Thoracic aorta endothelial cell (primary cell): Measurements from ENCODE around the gene TIMM29. TPM values are rescaled to one million over a fixed set of nuclear protein-coding genes. Genes with fewer than 3 reads are reported as not detected.

Experiments used
- total RNA-seq: library from RNA; depleted of rRNA; stranded (reverse); fragments of >200 nt; gene quantifications from 2 replicates; pipeline ENCODE4 v1.2.3, GENCODE V29; 2012

The TIMM29 gene
- total RNA-seq = 21.6 and 22.9 TPM in 2 replicates

DNA sequence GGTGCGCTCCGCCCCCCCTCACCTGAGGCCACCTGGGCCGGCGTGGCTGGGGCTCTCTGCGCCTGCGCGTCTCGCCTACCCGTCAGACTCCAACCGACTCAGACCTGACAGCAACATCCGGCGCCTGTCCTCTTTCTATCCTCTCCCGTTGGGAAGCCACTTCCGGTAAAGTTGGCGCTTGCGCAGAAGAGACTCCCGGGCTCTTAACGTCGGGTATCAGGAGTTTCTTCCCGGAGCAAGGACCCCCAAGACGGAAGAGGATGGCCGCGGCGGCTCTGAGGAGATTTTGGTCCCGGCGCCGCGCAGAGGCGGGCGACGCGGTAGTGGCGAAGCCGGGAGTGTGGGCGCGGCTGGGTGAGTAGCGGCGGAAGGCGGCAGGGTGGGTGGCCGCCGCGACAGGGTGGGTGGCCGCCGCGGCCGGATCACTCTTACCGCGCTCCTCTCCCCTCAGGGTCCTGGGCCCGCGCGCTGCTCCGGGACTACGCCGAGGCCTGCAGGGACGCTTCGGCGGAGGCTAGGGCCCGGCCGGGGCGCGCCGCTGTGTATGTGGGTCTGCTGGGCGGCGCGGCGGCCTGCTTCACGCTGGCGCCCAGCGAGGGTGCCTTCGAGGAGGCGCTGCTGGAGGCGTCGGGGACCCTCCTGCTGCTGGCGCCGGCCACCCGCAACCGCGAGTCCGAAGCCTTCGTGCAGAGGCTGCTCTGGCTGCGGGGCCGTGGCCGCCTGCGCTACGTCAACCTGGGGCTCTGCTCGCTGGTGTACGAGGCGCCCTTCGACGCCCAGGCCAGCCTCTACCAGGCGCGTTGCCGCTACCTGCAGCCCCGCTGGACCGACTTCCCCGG is at the start of gene TIMM29, which contains the start of gene YIPF2:
TSS of gene TIMM29 (plus strand) at position 249 of the 839 bp plus-strand sequence. CDS start at position 261, 12 bp downstream.
TSS of gene YIPF2 (minus strand) at position 77 of the 839 bp plus-strand sequence. CDS start 229 bp downstream, outside the sequence.

DNA sequence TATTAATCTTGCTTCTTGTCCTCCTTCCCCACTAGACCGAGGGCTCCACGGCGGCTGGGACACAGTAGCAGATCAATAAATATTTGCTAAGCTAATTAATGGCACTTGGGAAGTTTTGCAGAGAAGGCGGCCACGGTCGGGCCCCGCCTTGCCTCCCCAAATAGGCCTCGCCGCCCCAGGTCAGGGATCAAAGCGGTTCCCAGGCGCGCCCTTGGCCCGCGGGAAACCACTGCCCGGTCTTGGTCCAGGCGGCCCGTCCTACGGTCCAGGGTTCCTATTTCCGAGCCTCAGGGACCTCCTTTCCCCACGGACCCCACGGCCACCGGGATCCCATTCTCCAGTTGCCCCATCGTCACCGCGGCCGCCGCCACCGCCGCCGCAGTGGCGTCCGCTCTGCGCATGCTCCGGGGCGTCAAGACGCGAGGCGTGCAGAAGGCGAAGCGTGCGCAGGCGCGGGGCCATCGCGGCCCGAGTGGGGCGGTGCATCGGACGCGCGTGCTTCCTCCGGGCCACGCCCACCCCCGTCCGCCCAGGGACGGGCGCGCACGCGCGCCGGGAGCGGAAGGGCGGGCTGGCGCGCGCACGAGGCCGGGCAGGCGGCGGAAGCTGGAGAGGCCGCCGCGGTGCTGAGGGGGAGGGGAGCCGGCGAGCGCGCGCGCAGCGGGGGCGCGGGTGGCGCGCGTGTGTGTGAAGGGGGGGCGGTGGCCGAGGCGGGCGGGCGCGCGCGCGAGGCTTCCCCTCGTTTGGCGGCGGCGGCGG is 31.9 kb downstream of the TIMM29 start, which contains the start of gene SMARCA4:
TSS of gene SMARCA4 (plus strand) at position 717 of the 759 bp plus-strand sequence. CDS start 23,122 bp downstream, outside the sequence.

Other genes with a start within 250 kb of the TIMM29 start
- 23.7 and 27.9 TPM in 2 replicates for gene QTRT1, start 227.4 kb upstream of the TIMM29 start, total RNA-seq
- 121 and 149 TPM in 2 replicates for gene DNM2, start 210.7 kb upstream of the TIMM29 start, total RNA-seq
- 27.1 and 27.6 TPM in 2 replicates for gene TMED1, start 92.6 kb upstream of the TIMM29 start, total RNA-seq
- not detected in 2 replicates for gene C19orf38, start 80.4 kb upstream of the TIMM29 start, total RNA-seq
- 39.8 and 51.1 TPM in 2 replicates for gene CARM1, start 57.3 kb upstream of the TIMM29 start, total RNA-seq
- 39.1 and 46.0 TPM in 2 replicates for gene YIPF2, start 172 bp upstream of the TIMM29 start, total RNA-seq
- 110 and 118 TPM in 2 replicates for gene SMARCA4, start 32.2 kb downstream of the TIMM29 start, total RNA-seq
- gene LDLR, start 160.7 kb downstream of the TIMM29 start, total RNA-seq = 93.1 and 179 TPM in 2 replicates
- 53.2 and 79.5 TPM in 2 replicates for gene SPC24, start 227.0 kb downstream of the TIMM29 start, total RNA-seq